HL-60 (cell line): ENCODE data around the gene ESRRG.

Experiments used
- GABPA ChIP-seq: IDR thresholded peaks from 2 replicates; pipeline ENCODE4 v1.6.1; 2012; ENCODE audit warnings: low read depth
- POLR2AphosphoS5 ChIP-seq: IDR thresholded peaks from 2 replicates; pipeline ENCODE4 v1.6.1; 2012; ENCODE audit warnings: low read depth
- SPI1 ChIP-seq: IDR thresholded peaks from 2 replicates; pipeline ENCODE4 v1.6.1; 2012; ENCODE audit warnings: low read depth, mild to moderate bottlenecking, borderline replicate concordance
- TF ChIP-seq, protein P1 (sequence below): IDR thresholded peaks from one replicate; pipeline ENCODE4 v1.5.1; 2011; ENCODE audit warnings: low read length, control low read depth, inconsistent platforms; ENCODE audit not compliant: insufficient read depth
- TF ChIP-seq, protein P2 (sequence below): IDR thresholded peaks from 2 replicates; pipeline ENCODE4 v1.6.1; 2012; ENCODE audit warnings: low read depth; ENCODE audit not compliant: insufficient replicate concordance

GRCh38 chr1:216532251-216532798 is 190.9 kb downstream of the ESRRG start:
- TF ChIP-seq, protein P1, sequence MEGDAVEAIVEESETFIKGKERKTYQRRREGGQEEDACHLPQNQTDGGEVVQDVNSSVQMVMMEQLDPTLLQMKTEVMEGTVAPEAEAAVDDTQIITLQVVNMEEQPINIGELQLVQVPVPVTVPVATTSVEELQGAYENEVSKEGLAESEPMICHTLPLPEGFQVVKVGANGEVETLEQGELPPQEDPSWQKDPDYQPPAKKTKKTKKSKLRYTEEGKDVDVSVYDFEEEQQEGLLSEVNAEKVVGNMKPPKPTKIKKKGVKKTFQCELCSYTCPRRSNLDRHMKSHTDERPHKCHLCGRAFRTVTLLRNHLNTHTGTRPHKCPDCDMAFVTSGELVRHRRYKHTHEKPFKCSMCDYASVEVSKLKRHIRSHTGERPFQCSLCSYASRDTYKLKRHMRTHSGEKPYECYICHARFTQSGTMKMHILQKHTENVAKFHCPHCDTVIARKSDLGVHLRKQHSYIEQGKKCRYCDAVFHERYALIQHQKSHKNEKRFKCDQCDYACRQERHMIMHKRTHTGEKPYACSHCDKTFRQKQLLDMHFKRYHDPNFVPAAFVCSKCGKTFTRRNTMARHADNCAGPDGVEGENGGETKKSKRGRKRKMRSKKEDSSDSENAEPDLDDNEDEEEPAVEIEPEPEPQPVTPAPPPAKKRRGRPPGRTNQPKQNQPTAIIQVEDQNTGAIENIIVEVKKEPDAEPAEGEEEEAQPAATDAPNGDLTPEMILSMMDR, result no peak
- TF ChIP-seq, protein P2, sequence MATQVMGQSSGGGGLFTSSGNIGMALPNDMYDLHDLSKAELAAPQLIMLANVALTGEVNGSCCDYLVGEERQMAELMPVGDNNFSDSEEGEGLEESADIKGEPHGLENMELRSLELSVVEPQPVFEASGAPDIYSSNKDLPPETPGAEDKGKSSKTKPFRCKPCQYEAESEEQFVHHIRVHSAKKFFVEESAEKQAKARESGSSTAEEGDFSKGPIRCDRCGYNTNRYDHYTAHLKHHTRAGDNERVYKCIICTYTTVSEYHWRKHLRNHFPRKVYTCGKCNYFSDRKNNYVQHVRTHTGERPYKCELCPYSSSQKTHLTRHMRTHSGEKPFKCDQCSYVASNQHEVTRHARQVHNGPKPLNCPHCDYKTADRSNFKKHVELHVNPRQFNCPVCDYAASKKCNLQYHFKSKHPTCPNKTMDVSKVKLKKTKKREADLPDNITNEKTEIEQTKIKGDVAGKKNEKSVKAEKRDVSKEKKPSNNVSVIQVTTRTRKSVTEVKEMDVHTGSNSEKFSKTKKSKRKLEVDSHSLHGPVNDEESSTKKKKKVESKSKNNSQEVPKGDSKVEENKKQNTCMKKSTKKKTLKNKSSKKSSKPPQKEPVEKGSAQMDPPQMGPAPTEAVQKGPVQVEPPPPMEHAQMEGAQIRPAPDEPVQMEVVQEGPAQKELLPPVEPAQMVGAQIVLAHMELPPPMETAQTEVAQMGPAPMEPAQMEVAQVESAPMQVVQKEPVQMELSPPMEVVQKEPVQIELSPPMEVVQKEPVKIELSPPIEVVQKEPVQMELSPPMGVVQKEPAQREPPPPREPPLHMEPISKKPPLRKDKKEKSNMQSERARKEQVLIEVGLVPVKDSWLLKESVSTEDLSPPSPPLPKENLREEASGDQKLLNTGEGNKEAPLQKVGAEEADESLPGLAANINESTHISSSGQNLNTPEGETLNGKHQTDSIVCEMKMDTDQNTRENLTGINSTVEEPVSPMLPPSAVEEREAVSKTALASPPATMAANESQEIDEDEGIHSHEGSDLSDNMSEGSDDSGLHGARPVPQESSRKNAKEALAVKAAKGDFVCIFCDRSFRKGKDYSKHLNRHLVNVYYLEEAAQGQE, result no peak
- TF ChIP-seq GABPA, result no peak
- no peak for TF ChIP-seq POLR2AphosphoS5
- no peak for TF ChIP-seq SPI1
